ENCODE measurements around the gene TRMT10B. TPM values are rescaled to one million over a fixed set of nuclear protein-coding genes. Genes with fewer than 3 reads are reported as not detected.
A peak's percentile ranks its signal among the peaks of the same experiment; 100 is the strongest.

Gene TRMT10B
- total and polyA plus RNA-seq, 2 of the 13 experiments (the other 11 are each of a cell fraction or from before 2014, with no cell fraction given): 3.1 to 3.9 TPM

DNA sequence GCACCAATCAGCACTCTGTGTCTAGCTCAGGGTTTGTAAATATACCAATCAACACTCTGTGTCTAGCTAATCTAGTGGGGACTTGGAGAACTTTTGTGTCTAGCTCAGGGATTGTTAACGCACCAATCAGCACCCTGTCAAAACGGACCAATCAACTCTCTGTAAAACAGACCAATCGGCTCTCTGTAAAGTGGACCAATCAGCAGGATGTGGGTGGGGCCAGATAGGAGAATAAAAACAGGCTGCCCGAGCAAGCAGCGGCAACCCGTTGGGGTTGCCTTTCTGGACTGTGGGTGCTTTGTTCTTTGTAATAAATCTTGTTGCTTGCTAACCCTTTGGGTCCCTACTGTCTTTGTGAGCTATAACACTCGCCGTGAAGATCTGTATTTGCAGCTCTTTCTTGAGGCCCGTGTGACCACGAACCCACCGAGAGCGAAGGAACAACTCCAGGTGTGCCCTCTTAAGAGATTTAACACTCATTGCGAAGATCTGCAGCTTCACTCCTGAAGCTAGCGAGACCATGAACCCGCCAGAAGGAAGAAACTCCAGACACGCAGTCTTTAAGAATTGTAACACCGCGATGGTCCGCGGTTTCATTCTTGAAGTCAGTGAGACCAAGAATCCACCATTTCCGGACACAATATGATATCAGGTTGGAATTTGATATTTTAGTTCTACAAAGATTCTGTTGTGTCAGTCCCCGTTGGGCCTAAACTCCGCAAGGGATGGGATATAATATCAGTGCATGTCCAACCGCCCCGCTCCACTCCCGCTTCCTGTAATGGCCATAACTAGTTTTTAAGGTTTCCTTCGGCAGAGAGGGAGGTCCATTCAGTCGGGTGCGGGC is 740 bp upstream of the TRMT10B start:
- no peak overlapping the region for H3K27ac ChIP-seq (ENCODE audit: extremely low read length, insufficient read depth, low read length)
- peak overlapping the region; percentile 80; the same call in 1 of the 2 replicates for H3K9ac ChIP-seq (ENCODE audit: insufficient read depth, low read depth, low read length)
- peak overlapping the region; percentile 79 for H3K4me2 ChIP-seq (ENCODE audit: low read depth, low read length)
- ChIA-PET POLR2A (interaction anchor here (0.7 to 1.1 kb wide), 5 partner anchors 32 to 608 kb away, joined by 3 to 6 read pairs (median 3); partner anchors contain the start of genes DCAF10 and EXOSC3), CTCF (ENCODE audit: low intra/inter-chr PET ratio, low total read pairs) (no interaction called here)
- 79% methylated on average over 29 of the region's 29 CpGs for WGBS (ENCODE audit: low lambda C conversion rate)
- H4K20me1 ChIP-seq (ENCODE audit: insufficient read depth, low read length): no peaks in the 10 kb centered on the region
- peak overlapping the region; percentile 93 for H2AFZ ChIP-seq (ENCODE audit: low read length)
- no peak for TF ChIP-seq ZBTB20 (CRISPR knock-in tag; IDR thresholded peaks at IDR 0.05; ENCODE audit: borderline replicate concordance, low read depth)
- TF ChIP-seq, protein P1, sequence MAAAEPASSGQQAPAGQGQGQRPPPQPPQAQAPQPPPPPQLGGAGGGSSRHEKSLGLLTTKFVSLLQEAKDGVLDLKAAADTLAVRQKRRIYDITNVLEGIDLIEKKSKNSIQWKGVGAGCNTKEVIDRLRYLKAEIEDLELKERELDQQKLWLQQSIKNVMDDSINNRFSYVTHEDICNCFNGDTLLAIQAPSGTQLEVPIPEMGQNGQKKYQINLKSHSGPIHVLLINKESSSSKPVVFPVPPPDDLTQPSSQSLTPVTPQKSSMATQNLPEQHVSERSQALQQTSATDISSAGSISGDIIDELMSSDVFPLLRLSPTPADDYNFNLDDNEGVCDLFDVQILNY (CRISPR knock-in tag; conservative IDR thresholded peaks at IDR 0.05): no peak
- TF ChIP-seq, protein P2, sequence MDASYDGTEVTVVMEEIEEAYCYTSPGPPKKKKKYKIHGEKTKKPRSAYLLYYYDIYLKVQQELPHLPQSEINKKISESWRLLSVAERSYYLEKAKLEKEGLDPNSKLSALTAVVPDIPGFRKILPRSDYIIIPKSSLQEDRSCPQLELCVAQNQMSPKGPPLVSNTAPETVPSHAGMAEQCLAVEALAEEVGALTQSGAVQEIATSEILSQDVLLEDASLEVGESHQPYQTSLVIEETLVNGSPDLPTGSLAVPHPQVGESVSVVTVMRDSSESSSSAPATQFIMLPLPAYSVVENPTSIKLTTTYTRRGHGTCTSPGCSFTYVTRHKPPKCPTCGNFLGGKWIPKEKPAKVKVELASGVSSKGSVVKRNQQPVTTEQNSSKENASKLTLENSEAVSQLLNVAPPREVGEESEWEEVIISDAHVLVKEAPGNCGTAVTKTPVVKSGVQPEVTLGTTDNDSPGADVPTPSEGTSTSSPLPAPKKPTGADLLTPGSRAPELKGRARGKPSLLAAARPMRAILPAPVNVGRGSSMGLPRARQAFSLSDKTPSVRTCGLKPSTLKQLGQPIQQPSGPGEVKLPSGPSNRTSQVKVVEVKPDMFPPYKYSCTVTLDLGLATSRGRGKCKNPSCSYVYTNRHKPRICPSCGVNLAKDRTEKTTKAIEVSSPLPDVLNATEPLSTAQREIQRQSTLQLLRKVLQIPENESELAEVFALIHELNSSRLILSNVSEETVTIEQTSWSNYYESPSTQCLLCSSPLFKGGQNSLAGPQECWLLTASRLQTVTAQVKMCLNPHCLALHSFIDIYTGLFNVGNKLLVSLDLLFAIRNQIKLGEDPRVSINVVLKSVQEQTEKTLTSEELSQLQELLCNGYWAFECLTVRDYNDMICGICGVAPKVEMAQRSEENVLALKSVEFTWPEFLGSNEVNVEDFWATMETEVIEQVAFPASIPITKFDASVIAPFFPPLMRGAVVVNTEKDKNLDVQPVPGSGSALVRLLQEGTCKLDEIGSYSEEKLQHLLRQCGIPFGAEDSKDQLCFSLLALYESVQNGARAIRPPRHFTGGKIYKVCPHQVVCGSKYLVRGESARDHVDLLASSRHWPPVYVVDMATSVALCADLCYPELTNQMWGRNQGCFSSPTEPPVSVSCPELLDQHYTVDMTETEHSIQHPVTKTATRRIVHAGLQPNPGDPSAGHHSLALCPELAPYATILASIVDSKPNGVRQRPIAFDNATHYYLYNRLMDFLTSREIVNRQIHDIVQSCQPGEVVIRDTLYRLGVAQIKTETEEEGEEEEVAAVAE (CRISPR knock-in tag; IDR thresholded peaks at IDR 0.05; ENCODE audit: borderline replicate concordance): no peak
- peak; percentile 61; the same call in 1 of the 2 replicates for TF ChIP-seq NFYC (CRISPR knock-in tag; IDR thresholded peaks at IDR 0.05)
- TF ChIP-seq SSRP1 (CRISPR knock-in tag; IDR thresholded peaks at IDR 0.05): no peak
- no peak for TF ChIP-seq SIN3A (IDR thresholded peaks at IDR 0.05; ENCODE audit: borderline replicate concordance, low read depth, low read length)
- no peak for TF ChIP-seq ZSCAN30 (CRISPR knock-in tag; IDR thresholded peaks at IDR 0.05)
- peak; percentile 36; the same call in 1 of the 2 replicates for TF ChIP-seq ZMYM4 (CRISPR knock-in tag; IDR thresholded peaks at IDR 0.05)
- no peak for TF ChIP-seq HMGA1 (CRISPR knock-in tag; conservative IDR thresholded peaks at IDR 0.05)
- no peak for TF ChIP-seq NFE2 (CRISPR knock-in tag; IDR thresholded peaks at IDR 0.05)
- no peak for TF ChIP-seq SRF (IDR thresholded peaks at IDR 0.05; ENCODE audit: low read depth, low read length)
- no peak for TF ChIP-seq PHB2 (IDR thresholded peaks at IDR 0.05; ENCODE audit: partially characterized antibody)
- no peak for TF ChIP-seq ZNF484 (CRISPR knock-in tag; IDR thresholded peaks at IDR 0.05; ENCODE audit: borderline replicate concordance, low read depth)
- peak; percentile 68 for TF ChIP-seq NFYB (CRISPR knock-in tag; IDR thresholded peaks at IDR 0.05)
- BruUV-seq (replicated peaks): no TSS peak
- peaks cover 23% of the 10 kb centered on the region for H3K4me1 ChIP-seq (ENCODE audit: insufficient read depth, low read length)
- ATAC-seq (no peak), DNase-seq (ENCODE audit: low spot score) (no peak), FAIRE-seq (no peak)
- intact Hi-C loops (cut with micrococcal nuclease; ENCODE audit: unreplicated experiment) (no loop called here), in situ Hi-C loops (cut with HindIII; ENCODE audit: extremely low pct_ligation_motif_present, low pct_unique_long_range_greater_than_20kb) (no loop called here)
- peak overlapping the region; percentile 84 to 90 (median 89) for H3K4me3 ChIP-seq (replicated peaks in 1 of 3; ENCODE audit: insufficient read depth in 1 of 3, low read depth in 2 of 3, low read length in 3 of 3)
- H3K27me3 ChIP-seq (ENCODE audit: control insufficient read depth in 1 of 2, insufficient read depth in 2 of 2, low read length in 2 of 2): peaks cover 0 to 1% of the 10 kb centered on the region in 2 experiments; a peak in 3 of 5 replicates
- H3K79me2 ChIP-seq (ENCODE audit: insufficient read depth, low read length): peaks cover 9% of the 10 kb centered on the region
- H3K36me3 ChIP-seq (replicated peaks in 1 of 2; ENCODE audit: control insufficient read depth in 1 of 2, insufficient read depth in 2 of 2, low read length in 2 of 2): peaks cover 2% of the 10 kb centered on the region in 2 experiments; a peak in 1 of 5 replicates
- H3K9me3 ChIP-seq (ENCODE audit: low read length): no peaks in the 10 kb centered on the region
